Measurements from ENCODE around the gene SARDH.

The SARDH gene

DNA sequence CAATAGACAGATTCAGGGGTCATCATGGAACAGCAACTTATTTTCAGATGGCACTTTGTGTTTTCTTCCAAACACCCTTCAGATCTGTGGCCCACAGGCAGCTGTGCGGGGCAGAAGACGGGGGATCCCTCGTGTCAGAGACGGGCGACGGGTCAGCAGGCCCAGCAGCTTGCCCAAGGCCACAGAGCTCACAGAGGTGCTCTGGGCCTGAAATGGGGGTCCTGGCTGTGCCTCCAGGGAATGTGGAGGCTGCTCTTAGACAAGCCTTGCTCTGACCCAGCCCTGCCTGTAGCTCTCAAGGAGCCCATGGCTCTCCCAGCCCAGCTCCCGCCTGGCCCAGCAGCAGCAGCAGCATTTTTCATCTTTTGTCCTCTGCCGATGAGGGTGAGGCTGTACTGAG lies 40.9 kb upstream of the SARDH start:
- Histone ChIP-seq H3K79me2 (ENCODE audit: control insufficient read depth, insufficient read depth, low read length, poor library complexity) (no peaks in the 10 kb centered on the region), H4K12ac (ENCODE audit: low read depth, low read length) (no peak overlapping the region), H3K36me3 (ENCODE audit: control insufficient read depth in 1 of 2, insufficient read depth in 2 of 2, low read length in 2 of 2) (peaks cover 88 to 91% of the 10 kb centered on the region in 2 experiments), H3K14ac (ENCODE audit: low read length) (no peak overlapping the region), H3K9me3 (ENCODE audit: insufficient read depth, low read depth, low read length) (peaks cover 8% of the 10 kb centered on the region), H2BK12ac (ENCODE audit: low read length) (no peak overlapping the region), H3K4ac (ENCODE audit: low read depth, low read length) (no peak overlapping the region), H3K27me3 (ENCODE audit: insufficient read depth, low read length) (no peaks in the 10 kb centered on the region), H4K91ac (ENCODE audit: low read depth, low read length) (no peak overlapping the region), H2BK5ac (ENCODE audit: low read depth, low read length, poor library complexity) (no peak overlapping the region), H3K4me2 (ENCODE audit: low read length) (no peak overlapping the region), H3K79me1 (ENCODE audit: low read length) (peaks cover 5% of the 10 kb centered on the region), H4K8ac (ENCODE audit: low read depth, low read length) (no peak overlapping the region), H3K9ac (ENCODE audit: low read length) (no peak overlapping the region), H3K23ac (ENCODE audit: low read length) (no peak overlapping the region), H2AFZ (ENCODE audit: insufficient read depth, low read length, poor library complexity) (no peak overlapping the region), H3K4me1 (ENCODE audit: control insufficient read depth in 1 of 2, insufficient read depth in 2 of 2, low read length in 2 of 2) (peaks cover 16 to 17% of the 10 kb centered on the region in 2 experiments), H3K18ac (ENCODE audit: low read length) (no peak overlapping the region), H2BK120ac (ENCODE audit: insufficient read depth, low read length, poor library complexity) (no peak overlapping the region), H3K4me3 (ENCODE audit: low read depth, low read length) (no peak overlapping the region), H3K27ac (ENCODE audit: low read depth, low read length) (no peak overlapping the region), H2AK5ac (ENCODE audit: low read length) (no peak overlapping the region)
- no peak for DNase-seq
- WGBS (ENCODE audit: extremely low coverage, insufficient coverage, insufficient read length), result no CpG with 5 or more reads among the region's 8 CpGs

DNA sequence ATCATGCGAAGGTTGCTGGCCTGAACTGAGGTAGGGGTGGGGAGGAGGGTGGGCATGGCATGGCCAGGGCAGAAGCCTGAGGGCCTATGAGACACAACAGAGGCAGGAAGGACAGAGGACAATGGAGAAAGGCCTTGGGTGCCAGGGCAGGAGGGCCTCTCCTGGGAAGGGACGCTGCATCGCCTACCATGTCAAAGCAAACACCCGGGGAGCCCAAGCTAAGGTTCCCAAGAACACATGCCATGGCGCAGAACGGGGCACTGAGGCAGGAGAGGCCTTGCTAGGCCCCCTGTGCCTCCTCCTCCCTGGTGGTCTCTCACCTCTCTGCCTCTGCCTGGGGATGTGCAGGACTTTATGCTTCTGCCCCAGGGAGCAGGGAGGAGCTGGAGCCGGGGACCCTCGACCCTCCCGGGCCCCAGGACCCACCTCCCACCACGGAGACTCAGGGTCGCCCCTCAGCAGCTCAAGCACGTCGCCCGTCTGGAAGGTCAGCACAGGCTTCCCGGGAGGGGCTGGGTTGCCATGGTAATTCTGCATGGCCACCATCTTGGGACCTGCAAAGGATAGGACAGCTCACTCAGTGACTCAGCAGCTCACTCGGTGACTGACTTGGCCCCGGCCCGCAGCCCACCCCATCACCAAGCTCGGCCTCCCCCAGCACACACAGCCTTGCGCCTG lies 40.3 kb upstream of the SARDH start:
- H3K14ac ChIP-seq (ENCODE audit: low read length), result no peak overlapping the region
- no peak overlapping the region for H3K4me3 ChIP-seq (ENCODE audit: low read depth, low read length)
- no peak for DNase-seq
- H3K23ac ChIP-seq (ENCODE audit: low read length), result no peak overlapping the region
- no peak overlapping the region for H4K91ac ChIP-seq (ENCODE audit: low read depth, low read length)
- peaks cover 83 to 90% of the 10 kb centered on the region in 2 experiments for H3K36me3 ChIP-seq (ENCODE audit: control insufficient read depth in 1 of 2, insufficient read depth in 2 of 2, low read length in 2 of 2)
- no peak overlapping the region for H2AFZ ChIP-seq (ENCODE audit: insufficient read depth, low read length, poor library complexity)
- H3K9ac ChIP-seq (ENCODE audit: low read length), result no peak overlapping the region
- H4K8ac ChIP-seq (ENCODE audit: low read depth, low read length), result no peak overlapping the region
- H2AK5ac ChIP-seq (ENCODE audit: low read length), result no peak overlapping the region
- no peaks in the 10 kb centered on the region for H3K79me2 ChIP-seq (ENCODE audit: control insufficient read depth, insufficient read depth, low read length, poor library complexity)
- H3K9me3 ChIP-seq (ENCODE audit: insufficient read depth, low read depth, low read length), result peaks cover 8% of the 10 kb centered on the region
- H3K18ac ChIP-seq (ENCODE audit: low read length), result no peak overlapping the region
- H3K79me1 ChIP-seq (ENCODE audit: low read length), result peaks cover 5% of the 10 kb centered on the region
- no peak overlapping the region for H3K4ac ChIP-seq (ENCODE audit: low read depth, low read length)
- no peak overlapping the region for H2BK120ac ChIP-seq (ENCODE audit: insufficient read depth, low read length, poor library complexity)
- H2BK5ac ChIP-seq (ENCODE audit: low read depth, low read length, poor library complexity), result no peak overlapping the region
- H4K12ac ChIP-seq (ENCODE audit: low read depth, low read length), result no peak overlapping the region
- no peak overlapping the region for H3K4me2 ChIP-seq (ENCODE audit: low read length)
- peaks cover 11 to 14% of the 10 kb centered on the region in 2 experiments for H3K4me1 ChIP-seq (ENCODE audit: control insufficient read depth in 1 of 2, insufficient read depth in 2 of 2, low read length in 2 of 2)
- H3K27me3 ChIP-seq (ENCODE audit: insufficient read depth, low read length), result no peaks in the 10 kb centered on the region
- no CpG with 5 or more reads among the region's 20 CpGs for WGBS (ENCODE audit: extremely low coverage, insufficient coverage, insufficient read length)
- no peak overlapping the region for H2BK12ac ChIP-seq (ENCODE audit: low read length)
- no peak overlapping the region for H3K27ac ChIP-seq (ENCODE audit: low read depth, low read length)

DNA sequence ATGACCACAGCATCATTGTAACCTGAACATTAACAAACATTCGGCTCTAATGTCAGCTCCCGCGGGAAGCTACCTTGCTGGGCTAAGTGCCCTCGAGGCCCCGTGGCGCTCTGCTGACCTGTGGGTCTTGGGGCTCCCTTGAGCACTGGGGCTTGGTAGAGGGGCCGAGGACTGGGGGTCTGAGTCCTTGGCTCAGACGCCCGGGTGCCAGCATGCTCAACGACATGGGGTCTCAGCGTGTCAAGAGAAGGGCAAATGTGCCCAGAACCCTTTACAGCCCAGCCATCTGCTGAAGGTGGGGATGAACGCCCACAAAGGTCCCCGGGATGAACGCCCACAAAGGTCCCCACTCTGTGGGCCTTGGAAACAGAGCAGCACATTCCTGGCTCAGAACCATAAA lies 39.7 kb upstream of the SARDH start:
- no peak overlapping the region for H3K18ac ChIP-seq (ENCODE audit: low read length)
- no peak overlapping the region for H3K27ac ChIP-seq (ENCODE audit: low read depth, low read length)
- no peaks in the 10 kb centered on the region for H3K27me3 ChIP-seq (ENCODE audit: insufficient read depth, low read length)
- no peak overlapping the region for H3K14ac ChIP-seq (ENCODE audit: low read length)
- no peaks in the 10 kb centered on the region for H3K79me2 ChIP-seq (ENCODE audit: control insufficient read depth, insufficient read depth, low read length, poor library complexity)
- H3K23ac ChIP-seq (ENCODE audit: low read length), result no peak overlapping the region
- H3K4me3 ChIP-seq (ENCODE audit: low read depth, low read length), result no peak overlapping the region
- no peak overlapping the region for H3K4me2 ChIP-seq (ENCODE audit: low read length)
- no peak overlapping the region for H3K4ac ChIP-seq (ENCODE audit: low read depth, low read length)
- no peak for DNase-seq
- no peak overlapping the region for H4K8ac ChIP-seq (ENCODE audit: low read depth, low read length)
- H2AFZ ChIP-seq (ENCODE audit: insufficient read depth, low read length, poor library complexity), result no peak overlapping the region
- H3K4me1 ChIP-seq (ENCODE audit: control insufficient read depth in 1 of 2, insufficient read depth in 2 of 2, low read length in 2 of 2), result peaks cover 5 to 8% of the 10 kb centered on the region in 2 experiments
- no peak overlapping the region for H3K9ac ChIP-seq (ENCODE audit: low read length)
- peaks cover 81 to 87% of the 10 kb centered on the region in 2 experiments for H3K36me3 ChIP-seq (ENCODE audit: control insufficient read depth in 1 of 2, insufficient read depth in 2 of 2, low read length in 2 of 2)
- H2AK5ac ChIP-seq (ENCODE audit: low read length), result no peak overlapping the region
- H2BK120ac ChIP-seq (ENCODE audit: insufficient read depth, low read length, poor library complexity), result no peak overlapping the region
- no peak overlapping the region for H2BK5ac ChIP-seq (ENCODE audit: low read depth, low read length, poor library complexity)
- no peak overlapping the region for H2BK12ac ChIP-seq (ENCODE audit: low read length)
- H3K9me3 ChIP-seq (ENCODE audit: insufficient read depth, low read depth, low read length), result peaks cover 8% of the 10 kb centered on the region
- H4K91ac ChIP-seq (ENCODE audit: low read depth, low read length), result no peak overlapping the region
- no CpG with 5 or more reads among the region's 14 CpGs for WGBS (ENCODE audit: extremely low coverage, insufficient coverage, insufficient read length)
- peaks cover 5% of the 10 kb centered on the region for H3K79me1 ChIP-seq (ENCODE audit: low read length)
- no peak overlapping the region for H4K12ac ChIP-seq (ENCODE audit: low read depth, low read length)

- Histone ChIP-seq H2AFZ (ENCODE audit: insufficient read depth, low read length, poor library complexity) (no peak overlapping the region), H4K91ac (ENCODE audit: low read depth, low read length) (no peak overlapping the region), H4K8ac (ENCODE audit: low read depth, low read length) (no peak overlapping the region), H3K4ac (ENCODE audit: low read depth, low read length) (no peak overlapping the region), H3K18ac (ENCODE audit: low read length) (no peak overlapping the region), H3K79me2 (ENCODE audit: control insufficient read depth, insufficient read depth, low read length, poor library complexity) (no peaks in the 10 kb centered on the region), H3K4me3 (ENCODE audit: low read depth, low read length) (no peak overlapping the region), H3K14ac (ENCODE audit: low read length) (no peak overlapping the region), H3K9ac (ENCODE audit: low read length) (no peak overlapping the region), H2BK5ac (ENCODE audit: low read depth, low read length, poor library complexity) (no peak overlapping the region), H2BK12ac (ENCODE audit: low read length) (no peak overlapping the region), H3K27me3 (ENCODE audit: insufficient read depth, low read length) (no peaks in the 10 kb centered on the region), H3K4me2 (ENCODE audit: low read length) (no peak overlapping the region), H3K9me3 (ENCODE audit: insufficient read depth, low read depth, low read length) (peaks cover 8% of the 10 kb centered on the region), H3K27ac (ENCODE audit: low read depth, low read length) (no peak overlapping the region), H2AK5ac (ENCODE audit: low read length) (no peak overlapping the region), H3K36me3 (ENCODE audit: control insufficient read depth in 1 of 2, insufficient read depth in 2 of 2, low read length in 2 of 2) (peaks cover 86 to 92% of the 10 kb centered on the region in 2 experiments), H3K79me1 (ENCODE audit: low read length) (peaks cover 3% of the 10 kb centered on the region), H2BK120ac (ENCODE audit: insufficient read depth, low read length, poor library complexity) (no peak overlapping the region), H3K23ac (ENCODE audit: low read length) (no peak overlapping the region), H3K4me1 (ENCODE audit: control insufficient read depth in 1 of 2, insufficient read depth in 2 of 2, low read length in 2 of 2) (peaks cover under 1 to 2% of the 10 kb centered on the region in 2 experiments), H4K12ac (ENCODE audit: low read depth, low read length) (no peak overlapping the region)
- WGBS (ENCODE audit: extremely low coverage, insufficient coverage, insufficient read length), result no CpG with 5 or more reads among the region's 15 CpGs
- DNase-seq, result no peak
Measured at GRCh38 chr9:133777068-133777791, 39.1 kb upstream of the SARDH start.
